Measurements from ENCODE around the gene CORO2A. TPM values are rescaled to one million over a fixed set of nuclear protein-coding genes. Genes with fewer than 3 reads are reported as not detected.

Gene CORO2A, protein sequence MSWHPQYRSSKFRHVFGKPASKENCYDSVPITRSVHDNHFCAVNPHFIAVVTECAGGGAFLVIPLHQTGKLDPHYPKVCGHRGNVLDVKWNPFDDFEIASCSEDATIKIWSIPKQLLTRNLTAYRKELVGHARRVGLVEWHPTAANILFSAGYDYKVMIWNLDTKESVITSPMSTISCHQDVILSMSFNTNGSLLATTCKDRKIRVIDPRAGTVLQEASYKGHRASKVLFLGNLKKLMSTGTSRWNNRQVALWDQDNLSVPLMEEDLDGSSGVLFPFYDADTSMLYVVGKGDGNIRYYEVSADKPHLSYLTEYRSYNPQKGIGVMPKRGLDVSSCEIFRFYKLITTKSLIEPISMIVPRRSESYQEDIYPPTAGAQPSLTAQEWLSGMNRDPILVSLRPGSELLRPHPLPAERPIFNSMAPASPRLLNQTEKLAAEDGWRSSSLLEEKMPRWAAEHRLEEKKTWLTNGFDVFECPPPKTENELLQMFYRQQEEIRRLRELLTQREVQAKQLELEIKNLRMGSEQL
- 1 to 10 TPM; 4.5 to 4.7 TPM for total RNA-seq

GRCh38 chr9:98192503-98193335 lies at the start of gene CORO2A:
TSS of gene CORO2A (minus strand) at chr9:98192637. CDS start at chr9:98157660, 34,977 bp downstream.

GRCh38 chr9:98118640-98119601 lies 73.5 kb downstream of the CORO2A start, which contains the start of gene TRIM14:
TSS of gene TRIM14 (minus strand) at chr9:98119222. CDS start at chr9:98119188, 34 bp downstream.

Small RNA genes lying within 50 kb of the gene (small RNA-seq; reads per million reads assigned to genes)
- gene MIR6854 (0 reads per million in 2 donors), gene RF00017 (0 reads per million in 2 donors)

Other genes starting within 250 kb of the CORO2A start
- 10 to 100 TPM in 1 of 2 donors, 1 to 10 TPM in 1; 3.1 to 13.0 TPM for gene ANP32B, start 209.3 kb downstream of the CORO2A start, total RNA-seq
- 100 to 1,000 TPM; 113 to 117 TPM for gene NANS, start 135.9 kb downstream of the CORO2A start, total RNA-seq
- 10 to 100 TPM; 54.0 to 72.3 TPM for gene TRIM14, start 73.4 kb downstream of the CORO2A start, total RNA-seq
- gene TBC1D2, start 63.0 kb upstream of the CORO2A start, total RNA-seq, result 1 to 10 TPM; 3.0 to 4.5 TPM

Measured in melanocyte of skin (primary cell).